Right lobe of liver (tissue), 4 donors: ENCODE results near the gene OR2F1.

Source experiments
- CTCF ChIP-seq, 4 donors: fragments of 200-600 bp in 3 of 4; fragments of 450-650 bp in 1 of 4; IDR thresholded peaks; one replicate each; pipeline versions ENCODE4 v1.5.1 to v1.8.0; 2016 to 2022; ENCODE audit warnings: antibody characterized with exemption in 4 of 4, mild to moderate bottlenecking in 2 of 4
- POLR2A ChIP-seq: fragments of 450-650 bp; IDR thresholded peaks from one replicate; pipeline ENCODE4 v1.6.1; 2017; ENCODE audit warnings: antibody characterized with exemption, mild to moderate bottlenecking
- donor health status: DM: no; HTN: no; CAD: no.
- donor health status: DM: no; HTN: no; CAD: no.
- donor health status: DM: no; HTN: yes; CAD: no.

DNA sequence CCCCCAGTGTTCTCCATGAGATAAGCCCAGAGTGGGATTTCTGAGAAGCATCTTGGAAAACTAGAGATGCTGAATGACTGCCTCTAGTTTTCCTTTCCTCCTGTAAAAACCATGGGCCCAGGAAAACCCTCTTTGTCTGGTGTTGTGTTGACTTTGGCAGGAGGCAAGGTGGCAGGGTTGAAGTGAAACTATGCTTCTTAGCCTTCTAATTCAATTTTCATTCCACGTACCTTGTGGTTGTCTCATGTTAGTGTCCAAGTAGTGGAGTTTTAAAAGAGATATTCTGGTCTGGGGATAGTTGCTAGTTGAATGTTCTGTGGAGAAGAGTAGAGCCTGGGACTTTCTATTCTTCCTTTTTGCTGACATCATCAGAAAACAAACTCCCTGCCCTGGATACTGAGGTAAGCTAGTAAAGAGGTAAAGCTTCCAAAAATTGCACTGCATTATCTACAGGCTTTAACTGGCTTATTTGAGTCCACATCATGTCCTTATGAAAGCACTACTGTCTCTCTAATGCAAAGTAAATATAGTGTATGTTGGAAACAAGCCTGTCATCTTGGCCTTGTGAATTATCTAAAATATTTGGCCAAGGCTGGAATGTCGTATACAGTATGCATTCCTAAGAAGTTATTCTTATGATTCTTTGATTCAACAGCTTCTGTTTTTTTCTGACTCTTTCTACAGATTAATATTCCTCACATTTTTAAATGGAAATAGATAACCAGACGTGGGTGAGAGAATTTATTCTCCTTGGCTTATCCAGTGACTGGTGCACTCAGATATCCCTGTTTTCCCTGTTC lies 19.9 kb upstream of the OR2F1 start, which contains the start of gene OR2F2:
- TF ChIP-seq POLR2A (no peak), CTCF (IDR thresholded peaks at IDR 0.05) (no peak)
